HEK293T (cell line): ENCODE measurements around the gene GNA12.

ENCODE experiments used
- ARNT ChIP-seq: fragments of 450-650 bp; IDR thresholded peaks from 2 replicates; pipeline ENCODE4 v1.6.1; 2017; ENCODE audit warnings: mild to moderate bottlenecking
- BHLHE40 ChIP-seq: fragments of 450-650 bp; IDR thresholded peaks from 2 replicates; pipeline ENCODE4 v1.6.1; 2016; ENCODE audit warnings: mild to moderate bottlenecking, moderate library complexity, borderline replicate concordance
- ELF4 ChIP-seq: fragments of 450-650 bp; IDR thresholded peaks from 2 replicates; pipeline ENCODE4 v1.6.1; 2017; ENCODE audit warnings: antibody characterized with exemption
- FOXM1 ChIP-seq: fragments of 450-650 bp; IDR thresholded peaks from 2 replicates; pipeline ENCODE4 v1.6.1; 2017; ENCODE audit warnings: mild to moderate bottlenecking, borderline replicate concordance
- L3MBTL2 ChIP-seq: fragments of 450-650 bp; conservative IDR thresholded peaks from 2 replicates; pipeline ENCODE4 v1.6.1; 2016; ENCODE audit warnings: mild to moderate bottlenecking
- LEF1 ChIP-seq: fragments of 450-650 bp; IDR thresholded peaks from 2 replicates; pipeline ENCODE4 v1.6.1; 2017; ENCODE audit warnings: mild to moderate bottlenecking, borderline replicate concordance
- NFRKB ChIP-seq: fragments of 450-650 bp; IDR thresholded peaks from 2 replicates; pipeline ENCODE4 v1.6.1; 2016; ENCODE audit warnings: mild to moderate bottlenecking, moderate library complexity
- PKNOX1 ChIP-seq: fragments of 450-650 bp; IDR thresholded peaks from 2 replicates; pipeline ENCODE4 v1.6.1; 2016
- SP1 ChIP-seq: fragments of 450-650 bp; IDR thresholded peaks from 2 replicates; pipeline ENCODE4 v1.6.1; 2017
- SUZ12 ChIP-seq: fragments of 450-650 bp; IDR thresholded peaks from 2 replicates; pipeline ENCODE4 v1.6.1; 2016; ENCODE audit warnings: mild to moderate bottlenecking
- TARDBP ChIP-seq: fragments of 450-650 bp; IDR thresholded peaks from 2 replicates; pipeline ENCODE4 v1.6.1; 2016
- ZNF384 ChIP-seq: fragments of 450-650 bp; IDR thresholded peaks from 2 replicates; pipeline ENCODE4 v1.6.1; 2016

DNA sequence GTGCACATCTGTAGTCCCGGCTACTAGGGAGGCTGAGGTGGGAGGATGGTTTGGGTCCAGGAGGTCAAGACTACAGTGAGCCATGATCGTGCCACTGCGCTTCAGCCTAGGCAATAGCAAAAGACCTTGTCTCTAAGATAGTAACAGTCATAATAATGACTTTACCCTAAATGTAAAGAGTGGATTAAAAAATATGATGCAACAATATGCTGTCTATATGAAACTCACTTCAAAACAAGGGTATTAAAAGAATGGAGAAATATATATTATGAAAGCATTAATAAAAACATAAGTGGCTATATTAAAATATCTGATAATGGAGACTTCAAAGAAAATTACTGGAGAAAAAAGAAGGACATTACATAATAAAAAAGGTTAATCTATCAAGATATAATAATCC is 5.7 kb downstream of the GNA12 start:
- TF ChIP-seq SUZ12 (no peak), ARNT (no peak), LEF1 (no peak), FOXM1 (no peak), BHLHE40 (no peak), SP1 (no peak), ZNF384 (no peak), ELF4 (no peak), NFRKB (no peak), L3MBTL2 (no peak), TARDBP (no peak), PKNOX1 (no peak)
